Amniotic stem cell (primary cell): ENCODE data around the gene DDX53.

Experiments used
- DNase-seq: peaks from one replicate; lab custom pipeline; 2025; lab: John Stamatoyannopoulos, UW

The DDX53 gene

DNA sequence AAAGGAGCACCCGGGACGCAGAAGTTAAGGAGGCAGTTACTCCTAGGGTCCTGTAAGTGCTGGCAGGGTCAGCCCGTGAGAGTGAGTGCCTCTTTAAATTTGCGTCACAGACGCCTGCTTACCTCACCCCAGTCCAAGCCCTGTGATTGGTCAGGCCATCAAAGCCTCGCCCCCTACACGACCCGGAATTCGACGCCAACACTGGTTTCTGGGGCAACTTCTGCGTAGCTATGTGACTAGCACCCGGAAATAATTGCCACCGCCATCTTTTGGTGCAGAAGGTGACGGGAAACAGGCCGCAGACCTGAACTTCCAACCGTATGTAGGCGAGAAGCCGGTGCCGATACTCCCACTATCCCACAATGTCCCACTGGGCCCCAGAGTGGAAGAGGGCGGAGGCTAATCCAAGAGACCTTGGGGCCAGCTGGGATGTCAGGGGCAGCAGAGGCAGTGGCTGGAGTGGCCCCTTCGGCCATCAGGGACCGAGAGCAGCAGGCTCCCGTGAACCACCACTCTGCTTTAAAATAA, at the start of gene DDX53:
DDX53 (plus strand) TSS at position 265 of the 528 bp plus-strand sequence; CDS start at position 363, 98 bp downstream.
- DNase-seq: no peak

- DNase-seq: peak; percentile 45
Measured at GRCh38 chrX:22950269-22951266, 49.2 kb upstream of the DDX53 start.

GRCh38 chrX:22952010-22952409, 47.8 kb upstream of the DDX53 start:
- no peak for DNase-seq

- no peak for DNase-seq
Measured at GRCh38 chrX:22958250-22958649, 41.5 kb upstream of the DDX53 start.

GRCh38 chrX:22959204-22959920, 40.4 kb upstream of the DDX53 start:
- DNase-seq: no peak

GRCh38 chrX:22963196-22963595, 36.6 kb upstream of the DDX53 start:
- no peak for DNase-seq

DNA sequence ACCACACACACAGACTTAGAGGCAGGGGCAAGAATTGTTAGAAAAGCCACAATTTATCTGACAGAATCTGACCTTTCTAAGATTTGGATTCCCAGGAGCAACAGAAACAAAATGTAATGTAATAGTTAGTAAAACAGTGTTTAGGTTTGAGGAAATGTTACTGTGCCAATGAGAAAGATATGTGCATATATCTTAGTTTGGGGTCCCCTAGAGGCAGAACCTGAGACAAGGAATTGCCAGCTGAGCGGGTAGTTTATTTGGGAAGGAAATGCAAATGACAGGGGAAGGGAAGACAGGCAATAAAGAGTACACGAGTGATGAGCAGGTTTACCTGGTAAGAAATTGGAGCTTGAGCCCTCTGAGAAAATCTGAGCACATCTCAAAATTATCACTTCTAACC, 31.3 kb upstream of the DDX53 start:
- no peak for DNase-seq

DNA sequence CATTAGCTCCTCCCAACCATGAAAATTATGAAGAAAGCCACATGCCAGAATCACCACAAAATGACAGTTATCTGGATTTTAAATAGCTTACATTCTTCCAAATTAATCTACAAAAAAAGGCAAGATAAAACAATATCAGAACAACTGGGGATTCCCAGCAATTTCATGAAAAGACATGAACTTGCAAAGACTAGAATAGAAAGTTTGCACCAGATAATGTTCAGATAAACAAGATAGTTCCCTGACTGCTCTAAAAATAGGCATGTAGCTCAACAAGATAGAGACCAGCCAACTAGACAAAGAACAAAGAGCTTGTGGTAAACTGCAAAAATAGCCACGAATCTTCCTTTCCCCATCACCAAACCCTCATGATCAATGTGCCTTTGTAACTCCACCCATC, 30.3 kb upstream of the DDX53 start:
- DNase-seq: no peak

DNA sequence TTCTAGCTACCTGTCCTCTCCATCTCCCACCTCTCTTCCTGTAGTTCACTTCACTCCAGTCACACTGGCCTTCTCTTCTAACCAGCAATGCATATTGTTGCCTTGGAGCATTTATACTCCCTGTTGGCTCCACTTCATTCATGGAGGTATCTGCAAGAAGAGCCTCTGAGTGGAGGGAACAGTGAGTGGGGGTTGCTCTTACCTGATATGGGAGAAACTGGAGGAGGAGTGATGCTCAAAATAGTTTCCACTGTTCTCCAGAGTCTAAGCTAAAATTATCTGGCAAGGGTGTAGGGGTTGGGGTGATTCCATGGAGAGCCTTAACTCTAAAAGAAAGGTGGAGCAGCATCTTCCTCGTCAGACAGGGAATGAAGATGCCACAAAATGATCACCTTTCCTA, 28.9 kb upstream of the DDX53 start:
- DNase-seq: no peak

DNA sequence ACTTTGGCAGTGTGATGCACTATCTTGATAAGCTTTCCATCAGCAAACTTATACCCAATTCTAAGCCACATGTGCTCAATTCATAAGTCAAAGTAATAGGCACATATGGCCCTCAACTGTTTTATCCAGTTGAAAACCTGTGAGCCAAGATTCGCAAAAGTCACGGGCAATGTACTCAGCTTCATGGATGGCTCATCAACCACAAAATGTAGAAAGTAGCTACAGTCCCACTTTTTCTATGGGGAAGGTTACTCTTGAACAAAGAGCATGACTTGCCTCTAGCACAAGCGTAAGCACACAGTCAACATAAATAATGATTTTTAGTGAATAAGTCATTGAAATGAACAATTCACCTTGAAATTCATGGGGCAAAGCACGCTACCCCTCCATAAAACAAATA, 25.1 kb upstream of the DDX53 start:
- DNase-seq: no peak

DNA sequence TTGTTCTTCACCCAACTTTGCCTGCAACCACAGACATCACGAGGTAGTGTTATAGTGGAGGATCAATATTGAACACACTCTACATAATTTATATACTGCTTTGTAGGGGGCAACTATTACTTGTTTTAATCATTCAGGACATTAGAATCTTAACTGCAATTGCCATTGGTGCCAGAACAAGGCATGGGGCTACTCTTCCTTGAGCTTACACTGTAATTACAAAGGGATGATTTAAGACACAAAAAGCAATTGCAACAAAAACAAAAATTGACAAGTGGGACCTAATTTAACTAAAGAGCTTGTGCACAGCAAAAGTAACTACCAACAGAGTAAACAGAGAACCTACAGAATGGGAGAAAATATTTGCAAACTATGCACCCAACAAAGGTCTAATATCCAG, 24.0 kb upstream of the DDX53 start:
- DNase-seq: no peak

DNA sequence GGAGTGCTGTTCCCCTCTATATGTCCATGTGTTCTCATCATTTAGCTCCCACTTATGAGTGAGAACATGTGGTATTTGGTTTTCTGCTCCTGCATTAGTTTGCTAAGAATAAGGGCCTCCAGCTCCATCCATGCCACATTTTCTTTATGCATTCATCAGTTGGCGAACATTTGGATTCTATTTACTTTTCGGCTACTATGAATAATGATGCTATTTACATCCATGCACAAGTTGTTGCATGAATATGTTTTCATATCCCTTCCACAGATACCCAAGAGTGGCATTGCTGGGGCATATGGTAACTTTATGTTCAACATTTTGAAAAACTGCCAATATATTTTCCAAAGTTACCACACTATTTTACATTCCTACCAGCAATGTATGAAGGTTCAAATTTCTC, 13.8 kb upstream of the DDX53 start:
- DNase-seq: no peak

GRCh38 chrX:22987452-22987851, 12.3 kb upstream of the DDX53 start:
- no peak for DNase-seq

GRCh38 chrX:23003116-23003515, 3.4 kb downstream of the DDX53 start:
- DNase-seq: no peak

GRCh38 chrX:23008431-23009099, 8.8 kb downstream of the DDX53 start:
- no peak for DNase-seq

DNA sequence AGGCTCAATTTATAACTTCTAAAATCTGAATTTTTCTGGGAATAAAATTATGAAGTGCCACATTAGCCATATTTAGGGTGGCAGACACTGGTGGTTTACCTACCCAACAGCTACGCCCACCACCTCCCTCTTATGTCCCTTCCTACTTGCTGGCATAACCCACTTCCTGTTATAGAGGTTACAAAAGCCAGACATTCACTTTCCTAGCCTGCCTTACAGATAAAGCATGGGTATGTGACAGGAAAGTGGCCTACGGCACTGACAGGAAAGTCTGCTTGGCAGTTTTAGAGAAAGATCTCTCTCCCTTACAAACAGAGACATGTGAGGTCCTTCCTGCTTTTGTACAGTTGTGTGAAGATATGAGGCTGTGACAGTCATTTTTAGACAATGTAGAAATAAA, 12.4 kb downstream of the DDX53 start:
- no peak for DNase-seq

DNA sequence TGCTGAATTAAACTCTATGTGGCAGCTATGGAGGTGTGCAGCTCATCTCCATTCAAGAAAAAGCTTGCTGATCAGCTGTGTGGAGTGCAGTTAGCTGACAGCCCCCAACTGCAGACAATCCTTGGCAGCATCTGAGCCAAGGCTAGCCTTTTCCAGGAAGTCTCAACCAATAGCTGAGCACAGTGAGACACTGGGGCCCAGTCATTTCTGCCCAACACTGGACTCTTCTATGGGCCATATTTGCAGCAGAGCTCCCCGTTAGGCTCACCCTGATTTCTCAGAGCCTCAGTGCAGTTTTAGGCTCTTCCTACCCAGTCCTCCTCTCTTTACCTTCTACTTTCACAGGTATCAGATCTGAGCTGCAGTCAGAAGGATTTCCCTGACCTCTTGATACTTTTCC, 12.9 kb downstream of the DDX53 start:
- no peak for DNase-seq

- no peak for DNase-seq
Measured at GRCh38 chrX:23013366-23013765, 13.6 kb downstream of the DDX53 start.

DNA sequence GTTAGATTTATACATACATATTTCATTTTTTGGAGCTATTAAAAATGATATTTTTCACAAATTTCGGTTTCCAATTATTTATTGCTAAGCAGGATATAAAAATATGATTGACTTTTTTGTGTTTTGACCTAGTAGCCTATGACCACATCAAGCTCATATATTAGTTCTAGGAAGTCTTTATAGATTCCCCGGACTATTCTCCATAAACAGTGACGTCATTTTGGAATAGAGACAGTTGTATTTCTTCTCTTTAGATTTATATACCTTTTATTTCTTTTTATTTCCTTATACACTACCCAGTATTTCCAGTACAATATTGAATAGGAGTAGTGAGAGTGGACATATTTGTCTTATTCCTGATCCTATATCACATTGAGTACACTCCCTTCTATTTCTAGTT, 31.8 kb downstream of the DDX53 start:
- no peak for DNase-seq

DNA sequence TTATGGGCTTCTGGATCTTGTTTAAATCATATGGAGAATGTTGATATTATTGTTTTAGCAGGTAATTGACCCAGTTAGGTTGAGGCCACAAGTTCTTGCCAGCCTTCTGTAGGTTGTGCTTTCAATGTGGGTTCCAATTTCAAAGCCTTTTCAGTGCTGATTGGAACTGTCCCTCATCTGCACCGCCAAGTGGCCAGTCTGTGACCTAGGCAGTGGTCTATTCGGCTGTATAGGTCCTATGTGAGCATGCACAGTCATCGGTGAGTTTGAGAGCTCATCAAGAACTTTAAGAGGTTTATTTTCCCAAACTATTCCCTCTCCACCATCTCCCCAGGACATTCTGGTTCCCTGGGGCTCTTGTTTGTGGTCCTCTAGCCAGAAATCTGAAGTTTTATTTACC, 35.7 kb downstream of the DDX53 start:
- no peak for DNase-seq

DNA sequence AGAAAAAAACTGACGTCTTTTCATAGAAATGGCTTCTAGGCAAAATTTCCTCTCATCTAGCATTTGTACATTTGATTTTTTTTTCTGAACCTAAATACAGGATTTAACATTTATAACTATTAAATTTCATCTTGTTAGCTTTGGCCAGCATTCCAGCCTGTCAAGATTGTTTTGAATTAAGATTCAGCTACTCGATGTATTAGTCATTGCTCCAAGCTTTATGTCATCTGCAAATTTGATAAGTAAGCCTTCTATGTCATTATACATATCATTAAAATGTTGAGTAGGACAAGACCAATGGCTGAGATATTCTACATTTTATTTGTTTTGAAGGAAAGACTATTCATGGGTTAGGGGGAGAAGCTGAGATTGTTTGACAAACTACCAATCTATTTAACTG, 46.7 kb downstream of the DDX53 start:
- no peak for DNase-seq

DNA sequence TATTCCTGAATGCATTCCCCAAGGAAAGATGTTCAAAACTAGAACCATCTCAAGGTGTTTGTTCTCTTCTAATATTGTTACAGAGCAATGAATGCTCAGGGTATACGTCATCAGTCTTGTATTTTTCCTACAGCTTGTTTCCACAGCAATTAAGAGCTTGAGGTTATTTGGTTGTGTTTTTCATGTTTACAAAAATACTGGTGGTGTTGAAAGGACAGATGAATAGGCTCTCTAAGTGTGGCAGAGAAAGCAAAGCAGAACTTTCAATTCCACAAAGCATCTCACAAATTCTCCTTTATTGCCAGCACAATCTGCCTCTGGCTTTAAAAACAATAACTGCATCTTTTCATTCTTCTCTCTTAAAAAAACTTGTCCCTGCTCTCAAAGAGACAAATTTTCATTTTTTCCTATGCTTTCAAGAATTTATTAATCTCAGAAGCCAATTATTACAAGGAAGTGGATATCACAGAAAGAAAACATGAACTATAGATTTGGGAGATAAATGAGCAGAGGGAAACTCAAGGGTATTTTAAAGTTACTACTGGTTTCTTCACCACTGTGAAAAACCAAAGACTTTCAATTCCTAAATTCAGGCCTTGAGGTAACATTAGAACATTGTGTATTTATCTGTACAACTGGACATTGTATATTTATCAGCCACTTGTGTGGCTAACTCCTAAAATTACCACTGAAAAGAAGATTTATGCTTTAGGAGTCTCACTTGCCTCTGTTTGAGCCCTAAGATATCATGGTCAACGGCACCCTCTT, 49.2 kb downstream of the DDX53 start:
- DNase-seq: no peak
